Measurements from ENCODE around the gene PLAC1. TPM values are rescaled to one million over a fixed set of nuclear protein-coding genes. Genes with fewer than 3 reads are reported as not detected.

PLAC1 gene
- total RNA-seq, 2 experiments from 2014 or later, result 0.31 TPM; not detected in 1

Small RNA genes lying within 50 kb of the gene (microRNA-seq; reads per million reads assigned to microRNA genes)
- gene MIR424 (ENCODE audit: borderline microRNAs expressed, borderline number of aligned reads, borderline replicate concordance) (1,144 reads per million, percentile 86 among the genes with 10 or more reads in this experiment), gene MIR450A1 (ENCODE audit: borderline microRNAs expressed, borderline number of aligned reads, borderline replicate concordance) (not detected), gene MIR450A2 (ENCODE audit: borderline microRNAs expressed, borderline number of aligned reads, borderline replicate concordance) (not detected), gene MIR450B (ENCODE audit: borderline microRNAs expressed, borderline number of aligned reads, borderline replicate concordance) (not detected), gene MIR503 (ENCODE audit: borderline microRNAs expressed, borderline number of aligned reads, borderline replicate concordance) (30.6 reads per million, percentile 50 among the genes with 10 or more reads in this experiment), gene MIR542 (ENCODE audit: borderline microRNAs expressed, borderline number of aligned reads, borderline replicate concordance) (1.2 reads per million)

Other genes starting within 250 kb of the PLAC1 start
- gene HPRT1, start 198.3 kb downstream of the PLAC1 start, total RNA-seq, result 100 to 1,000 TPM; 104 to 109 TPM
- 10 to 100 TPM; 46.5 to 53.3 TPM for gene PABIR2, start 138.7 kb upstream of the PLAC1 start, total RNA-seq